Left cardiac atrium (tissue), 4 donors: Measurements from ENCODE around the gene ANO2. TPM values are rescaled to one million over a fixed set of nuclear protein-coding genes. Genes with fewer than 3 reads are reported as not detected.
A peak's percentile ranks its signal among the peaks of the same experiment; 100 is the strongest.
"Not testable (repeated sequence)": the region's sequence is repeated elsewhere in the genome, so short reads cannot be mapped to it uniquely, and the experiment has no call there.

Source experiments
- ATAC-seq, 2 donors: fragments of 200-7000 bp; cut with Tn5 transposase; one replicate each; pipeline ENCODE4 v1.9.1; 2020; ENCODE audit warnings: mild to moderate bottlenecking in 2 of 2, moderate library complexity in 2 of 2
- DNase-seq: peaks from one replicate; pipeline ENCODE4 v3.0.0-alpha.2; 2020
- intact Hi-C, 2 donors: fragments of 100-400 bp; cut with DNase I; formaldehyde crosslinking; loops; one replicate each; pipeline versions ENCODE4 v1.14.1 to v1.15.1; 2022 to 2023
- total RNA-seq, 2 donors: library from RNA; stranded (reverse); fragmentation: NEBNext Ultra II Directional; extraction: Animal tissue kit (Norgen Biotek cat#: 25700); gene quantifications; one replicate each; pipeline ENCODE4 v1.2.1, GENCODE V29; 2021
- donor health status: DM: no; HTN: yes; CAD: no.
- donor health status: DM: no; HTN: yes; CAD: no; lungs with severe emphysema.
- donor health status: DM: yes; HTN: yes; CAD: no.
- donor health status: Dilated cardiomyopathy.

The ANO2 gene
- total RNA-seq, 2 donors from 2014 or later = 11.5 to 23.4 TPM

DNA sequence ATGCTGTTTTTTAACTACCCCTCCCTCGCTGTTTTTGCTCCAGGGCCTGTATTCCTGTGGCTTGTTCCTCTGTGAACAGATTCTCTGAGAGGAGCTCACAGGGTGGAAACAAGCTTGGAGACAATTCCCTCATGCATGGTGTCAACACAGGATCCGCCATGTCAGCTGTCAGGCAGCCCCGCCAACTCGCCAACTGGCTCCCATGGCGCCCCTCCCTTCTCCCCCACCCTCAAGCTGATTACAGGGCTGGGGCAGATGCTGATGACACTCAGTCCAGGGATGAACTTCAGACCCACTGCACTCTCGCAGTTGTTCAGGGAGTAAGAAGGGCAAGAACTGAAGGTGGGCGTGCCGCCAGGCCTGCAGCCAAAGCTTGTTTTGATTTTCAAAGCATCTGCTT is 283.2 kb downstream of the ANO2 start:
- no peak for ATAC-seq
- intact Hi-C loops = no loop called here
- DNase-seq = no peak

DNA sequence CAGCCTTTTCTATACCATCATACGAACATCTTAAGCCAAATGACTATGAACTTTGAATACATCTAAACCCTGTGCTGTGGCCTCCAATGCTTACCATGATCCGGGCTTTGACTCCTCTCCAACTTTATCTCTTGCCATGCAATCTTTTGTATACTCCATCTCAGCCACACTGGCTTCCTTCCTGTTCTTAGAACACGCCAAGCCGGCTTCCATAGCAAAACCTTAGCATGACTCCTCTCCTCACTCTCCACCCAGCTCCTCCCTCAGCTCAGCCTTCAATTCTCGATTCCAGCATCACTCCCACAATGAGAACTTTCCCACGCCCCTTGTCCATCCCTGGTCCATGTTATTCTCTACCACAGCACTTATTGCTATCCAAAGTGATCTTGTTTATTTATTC is 284.8 kb downstream of the ANO2 start:
- intact Hi-C loops = no loop called here
- DNase-seq (no peak), ATAC-seq (no peak)

DNA sequence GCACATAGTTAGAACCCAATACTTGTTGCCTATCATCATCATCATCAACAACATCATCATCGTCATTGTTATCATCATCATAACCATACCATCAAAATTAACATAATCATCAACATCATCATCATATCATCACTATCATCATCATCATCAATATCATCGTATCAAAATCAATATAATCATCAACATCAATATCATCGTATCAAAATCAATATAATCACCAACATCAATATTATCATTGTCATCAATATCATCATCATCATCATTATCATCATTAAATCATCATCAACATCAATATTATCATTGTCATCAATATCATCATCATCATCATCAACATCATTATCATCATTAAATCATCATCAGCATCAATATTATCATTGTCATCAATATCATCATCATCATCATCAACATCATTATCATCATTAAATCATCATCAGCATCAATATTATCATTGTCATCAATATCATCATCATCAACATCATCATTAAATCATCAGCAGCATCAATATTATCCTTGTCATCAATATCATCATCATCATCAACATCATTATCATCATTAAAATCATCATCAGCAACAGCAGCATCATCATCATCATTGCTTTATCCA is 286.6 kb downstream of the ANO2 start:
- intact Hi-C loops, ATAC-seq, DNase-seq: not testable (repeated sequence)

DNA sequence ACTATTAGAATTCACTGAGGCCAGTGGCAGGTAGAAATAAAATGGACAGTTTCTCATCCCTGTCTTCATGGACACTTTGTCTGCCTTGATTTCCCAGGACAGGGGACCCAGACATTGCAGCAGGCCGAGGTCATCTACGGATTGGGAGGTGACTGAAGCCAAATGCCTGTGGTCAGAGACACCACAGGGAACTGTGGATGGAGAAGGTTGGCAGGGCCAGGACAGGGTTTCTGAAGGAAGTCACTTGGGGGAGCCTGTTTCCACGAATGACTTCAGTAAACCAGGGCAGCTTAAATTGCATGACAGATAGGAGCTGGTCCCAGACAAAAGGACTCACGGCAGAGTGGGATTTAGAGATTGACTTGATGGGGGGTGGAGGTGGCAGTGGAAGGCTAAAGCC is 288.2 kb downstream of the ANO2 start:
- DNase-seq = no peak
- intact Hi-C loops = no loop called here
- no peak for ATAC-seq

DNA sequence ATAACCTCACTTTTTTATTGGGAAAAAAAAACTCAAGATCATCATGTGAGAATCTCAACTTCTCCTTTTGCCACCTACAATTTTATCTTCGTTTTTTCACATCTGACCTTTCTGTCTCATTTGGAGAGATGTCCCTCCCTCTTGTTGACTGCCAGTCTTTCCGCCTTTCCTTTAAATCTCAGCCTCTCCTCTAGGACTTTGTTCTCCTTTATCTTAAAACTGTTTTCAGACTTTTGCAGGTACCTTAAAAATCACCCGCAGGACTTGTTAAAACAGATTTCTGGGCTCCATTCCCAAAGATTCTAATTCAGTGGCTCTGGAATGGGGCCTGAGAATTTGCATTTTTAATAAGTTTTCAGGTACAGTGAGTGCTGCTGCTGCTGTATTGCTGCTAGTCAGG is 289.9 kb downstream of the ANO2 start:
- no peak for DNase-seq
- intact Hi-C loops = no loop called here
- no peak for ATAC-seq

DNA sequence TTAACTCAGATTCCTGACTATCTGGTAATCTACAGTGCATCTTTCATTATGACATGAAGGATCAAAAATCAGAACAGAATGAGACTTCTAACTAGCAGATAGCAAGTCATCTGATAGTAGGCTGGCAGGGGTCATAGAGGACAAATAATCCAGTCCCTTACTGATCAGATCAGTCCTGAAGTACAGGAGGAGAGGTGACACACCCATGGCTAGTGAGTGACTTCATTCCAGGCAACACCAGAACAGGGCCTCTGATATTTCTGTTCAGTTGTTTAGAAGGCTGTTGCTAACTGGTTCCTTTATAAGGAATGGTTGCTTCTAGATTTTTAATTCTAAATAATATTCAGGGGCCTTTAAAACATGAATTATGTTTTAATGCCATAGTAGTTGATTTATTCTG is 291.0 kb downstream of the ANO2 start:
- intact Hi-C loops = no loop called here
- DNase-seq = no peak
- no peak for ATAC-seq

DNA sequence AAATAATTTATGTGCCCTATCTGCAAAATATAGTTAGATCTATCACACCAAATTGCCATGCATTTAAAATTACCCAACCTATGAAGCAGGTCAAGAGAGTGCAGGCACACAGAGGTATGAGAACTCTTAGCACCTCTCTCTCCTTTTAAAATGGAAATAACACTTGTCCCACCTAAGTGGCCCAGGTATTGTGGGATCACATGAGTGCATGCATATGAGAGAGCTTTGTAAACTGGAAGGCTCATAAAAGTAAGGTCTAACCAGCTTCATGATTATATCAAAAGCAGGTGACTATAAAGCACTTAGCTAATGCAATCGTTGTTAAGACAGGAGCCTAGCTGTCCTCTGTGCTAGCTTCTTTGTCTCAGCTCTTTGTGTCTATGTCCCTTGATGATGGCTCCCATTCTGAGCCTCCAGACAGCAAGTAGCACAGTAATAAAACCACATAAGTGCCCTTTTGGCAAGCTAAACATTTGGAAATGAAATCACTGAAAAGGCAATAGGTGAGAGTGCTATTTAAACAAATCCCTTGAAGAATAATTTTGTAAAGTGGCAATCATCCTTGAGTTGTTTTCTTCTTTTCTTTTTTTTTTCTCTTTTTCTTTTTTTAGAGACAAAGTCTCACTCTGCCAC is 294.1 kb downstream of the ANO2 start:
- intact Hi-C loops = no loop called here
- no peak for ATAC-seq
- DNase-seq = no peak

DNA sequence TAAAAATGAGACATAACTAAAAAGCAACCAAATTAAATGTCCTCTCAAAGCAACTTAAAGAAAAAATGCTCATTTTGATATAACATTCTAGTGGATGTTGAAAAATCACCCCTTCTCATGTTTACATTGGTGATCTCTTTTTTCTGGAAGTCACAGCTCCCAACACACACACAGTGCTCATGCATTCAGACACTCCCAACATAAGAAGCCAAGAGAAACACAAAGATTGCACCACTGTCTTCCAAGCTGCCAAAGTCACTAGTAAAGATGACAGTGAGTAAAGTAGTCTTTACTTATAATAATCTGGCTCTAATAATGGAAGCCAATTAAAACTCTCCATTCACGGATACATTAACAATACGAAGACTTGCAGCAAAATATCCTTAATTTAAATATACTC is 294.8 kb downstream of the ANO2 start:
- DNase-seq = no peak
- no peak for ATAC-seq

DNA sequence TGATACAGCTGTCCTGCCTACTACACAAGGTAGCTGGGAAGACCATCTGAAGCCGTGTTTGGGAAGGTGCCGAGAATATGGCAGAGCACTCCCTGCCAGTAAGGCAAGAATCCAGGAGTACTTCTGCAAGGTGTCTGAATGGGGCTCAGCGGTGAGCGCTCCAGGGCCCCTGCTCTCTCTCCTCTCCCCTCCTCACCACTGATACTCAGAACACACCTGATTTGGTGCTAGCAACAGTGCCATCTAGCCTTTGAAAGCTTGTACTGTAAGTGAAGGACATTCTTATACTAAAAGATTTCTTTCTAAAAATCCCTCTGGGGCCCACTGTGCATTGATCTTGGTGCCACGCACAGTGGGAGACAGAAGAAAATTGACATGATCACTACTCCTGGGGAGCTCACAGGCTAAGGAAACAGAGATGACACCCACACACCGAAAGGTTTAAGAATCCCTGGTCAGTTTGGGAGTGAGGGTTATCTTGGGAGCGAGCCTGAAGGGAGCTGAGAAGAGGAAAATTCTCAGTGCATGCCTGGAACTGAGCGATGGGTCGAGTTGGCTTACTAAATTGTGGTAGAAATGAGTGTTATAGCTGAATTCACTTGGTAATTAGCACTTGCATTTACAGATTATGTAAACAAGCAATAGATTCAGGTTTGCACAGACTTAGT is 296.2 kb downstream of the ANO2 start:
- peak in 1 of 2 donors; percentile 67 for ATAC-seq
- intact Hi-C loops = loop anchor here in 1 of 2 donors (10.0 kb wide), 1 partner anchor 214 kb away; the partner anchor contains the start of gene NTF3
- no peak for DNase-seq

More for the DNA sequence above, 294.8 kb downstream of the ANO2 start:
- intact Hi-C loops = no loop called here

DNA sequence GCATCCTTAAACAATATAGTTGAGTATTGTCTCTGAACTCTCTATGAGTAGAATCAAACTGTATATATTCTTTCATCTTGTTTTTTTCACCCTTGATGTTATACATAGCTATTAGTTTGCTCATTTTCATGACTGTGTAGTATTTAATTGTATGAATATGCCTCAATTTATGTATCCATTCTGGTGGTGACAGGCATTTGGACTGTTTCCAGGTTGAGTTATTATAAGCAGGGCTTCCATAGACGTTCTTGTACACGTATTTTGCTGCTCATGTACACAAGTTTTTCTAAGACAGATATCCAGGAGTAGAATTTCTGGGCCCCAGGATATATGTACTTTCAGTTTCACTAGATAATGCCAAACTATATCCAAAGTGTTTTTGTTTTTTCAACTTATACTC is 301.8 kb downstream of the ANO2 start:
- intact Hi-C loops = loop anchor here in 1 of 2 donors (10.0 kb wide), 1 partner anchor 208 kb away; the partner anchor contains the start of gene NTF3
- no peak for DNase-seq
- no peak for ATAC-seq

DNA sequence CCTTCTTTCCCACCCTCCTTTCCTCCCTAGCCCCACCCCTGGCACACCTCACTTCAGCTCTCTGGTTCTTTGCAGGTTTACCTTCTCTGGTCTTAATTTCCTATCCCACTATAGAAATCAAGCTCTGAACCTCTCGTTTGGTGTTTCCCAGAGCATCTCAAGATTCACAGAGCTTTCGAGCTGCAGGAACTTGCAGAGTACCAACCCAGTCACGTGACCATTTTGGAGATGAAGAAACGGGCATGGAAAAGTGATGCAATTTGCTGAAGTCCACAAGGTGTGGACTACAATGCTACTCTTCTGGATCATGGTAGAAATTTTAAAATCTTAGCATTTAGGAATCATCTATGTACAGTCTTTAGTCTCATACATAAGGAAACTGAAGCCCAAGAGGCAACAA is 307.4 kb downstream of the ANO2 start:
- intact Hi-C loops = no loop called here

DNA sequence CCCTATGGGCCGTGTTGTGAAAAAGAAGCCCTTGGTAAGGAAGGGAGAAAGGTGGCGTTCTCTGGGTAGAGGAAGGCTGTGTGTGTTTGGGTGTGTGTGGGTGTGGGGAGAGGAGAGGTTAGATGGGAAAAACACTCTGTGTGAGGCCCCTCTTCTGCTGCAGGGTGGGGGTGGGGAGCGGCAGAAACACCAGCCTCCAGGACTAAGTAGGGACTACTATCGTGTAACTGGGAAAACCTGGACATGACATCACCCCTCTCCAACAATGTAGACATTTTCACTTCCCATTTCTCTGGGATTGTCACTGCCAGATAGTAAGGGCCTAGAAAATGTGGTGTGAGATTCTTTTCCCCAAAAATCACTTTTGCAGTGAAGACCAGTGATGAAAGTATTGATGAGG is 308.2 kb downstream of the ANO2 start:
- intact Hi-C loops = no loop called here
- no peak for DNase-seq
- ATAC-seq = no peak

More for the DNA sequence above, 307.4 kb downstream of the ANO2 start:
- ATAC-seq (no peak), DNase-seq (no peak)

DNA sequence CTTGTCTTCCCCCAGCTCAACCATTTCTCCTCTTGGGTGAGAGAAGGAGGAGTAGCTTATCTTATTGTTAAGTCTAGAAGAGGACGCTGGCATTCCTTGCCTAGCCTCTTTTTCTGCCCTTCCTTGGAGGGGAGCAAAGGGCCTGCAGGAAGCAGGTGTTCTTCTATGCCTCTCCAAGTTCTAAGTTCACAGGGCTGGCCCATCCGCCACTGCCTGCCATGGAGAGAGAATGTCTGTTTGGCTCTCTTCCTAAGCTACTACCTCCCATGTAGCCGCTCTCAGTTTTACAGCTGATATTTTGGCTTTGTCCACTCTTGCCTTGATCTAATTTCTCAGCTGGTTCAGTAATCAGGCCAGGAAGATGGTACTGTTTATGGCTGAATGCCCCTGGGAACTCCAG is 312.0 kb downstream of the ANO2 start:
- ATAC-seq (no peak), DNase-seq (no peak)
- intact Hi-C loops = no loop called here

DNA sequence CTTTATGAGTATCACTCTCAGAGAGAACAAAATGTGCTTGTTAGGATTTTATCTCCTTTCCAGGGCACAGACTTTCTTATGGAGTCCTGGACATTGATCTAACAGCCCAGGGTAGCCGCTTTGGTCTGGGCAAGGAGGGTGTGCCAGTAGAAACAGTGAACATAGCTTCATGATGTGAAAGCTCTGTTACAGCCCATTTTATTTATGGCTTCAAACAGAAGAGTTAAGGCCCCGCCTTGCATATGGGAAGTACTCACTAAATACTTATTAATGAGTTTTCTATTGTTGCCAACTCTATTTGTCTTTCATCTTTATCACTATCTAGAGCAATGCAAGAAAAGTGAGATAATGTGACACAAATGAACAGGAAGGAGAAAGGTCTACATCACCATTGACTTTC is 312.6 kb downstream of the ANO2 start:
- ATAC-seq = no peak
- intact Hi-C loops = no loop called here
- DNase-seq = no peak

DNA sequence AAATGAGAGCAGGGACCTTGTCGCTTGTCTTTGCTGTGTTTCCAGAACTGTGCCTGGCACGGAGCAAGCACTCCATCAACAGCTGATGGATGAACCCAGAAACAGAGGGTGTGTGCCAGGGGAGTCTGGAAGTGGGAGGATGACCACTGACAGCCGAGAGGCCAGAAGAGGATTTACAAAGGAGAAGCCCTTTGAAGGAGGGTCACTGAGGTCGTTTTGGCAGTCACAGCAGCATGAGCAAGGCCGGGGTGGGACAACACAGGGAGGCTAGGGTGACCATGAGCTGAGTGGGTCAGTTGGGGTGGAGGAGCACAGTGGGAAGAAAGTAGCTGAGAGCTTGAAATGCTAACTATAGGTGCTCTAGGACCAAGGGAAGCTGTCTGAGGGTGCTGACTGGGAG is 313.6 kb downstream of the ANO2 start:
- intact Hi-C loops = no loop called here
- no peak for ATAC-seq
- no peak for DNase-seq

DNA sequence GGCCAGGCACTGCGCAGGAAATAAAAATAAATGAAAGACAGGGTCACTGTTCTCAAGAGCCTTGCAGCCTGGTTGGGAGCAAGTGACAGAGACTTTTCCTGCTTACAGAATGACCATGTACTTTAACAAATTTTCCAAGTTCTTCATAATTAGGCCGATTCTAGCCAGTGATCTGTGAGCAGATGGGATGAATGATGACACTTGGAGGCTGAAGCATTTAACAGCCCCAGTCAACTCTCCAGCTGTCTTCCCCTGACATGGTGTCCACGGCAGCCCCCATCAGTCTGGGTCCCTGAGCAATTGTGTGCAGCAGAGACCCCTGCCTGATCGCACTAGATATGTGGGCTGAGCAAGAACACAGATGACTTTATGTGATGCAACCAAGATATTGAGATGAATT is 314.3 kb downstream of the ANO2 start:
- intact Hi-C loops = no loop called here
- ATAC-seq (no peak), DNase-seq (no peak)

DNA sequence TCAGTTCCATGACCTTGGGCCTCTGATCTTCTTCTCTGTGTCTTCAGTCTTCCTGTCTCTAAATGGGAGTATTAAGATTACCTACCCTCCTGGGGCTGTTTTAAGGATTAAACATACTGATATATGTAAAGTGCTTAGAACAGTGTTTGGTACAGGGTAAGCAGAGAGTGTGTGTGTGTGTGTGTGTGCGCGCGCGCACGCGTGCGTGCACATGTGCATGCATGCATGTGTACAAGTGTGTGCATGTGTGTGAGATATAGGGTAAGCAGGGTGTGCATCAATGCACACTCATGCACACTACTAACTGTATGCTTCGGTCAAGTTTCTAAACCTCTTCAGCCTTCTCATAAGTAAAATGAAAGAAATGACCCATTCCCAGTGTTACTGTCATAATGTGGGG is 316.6 kb downstream of the ANO2 start:
- DNase-seq = no peak
- intact Hi-C loops = no loop called here
- ATAC-seq = no peak

DNA sequence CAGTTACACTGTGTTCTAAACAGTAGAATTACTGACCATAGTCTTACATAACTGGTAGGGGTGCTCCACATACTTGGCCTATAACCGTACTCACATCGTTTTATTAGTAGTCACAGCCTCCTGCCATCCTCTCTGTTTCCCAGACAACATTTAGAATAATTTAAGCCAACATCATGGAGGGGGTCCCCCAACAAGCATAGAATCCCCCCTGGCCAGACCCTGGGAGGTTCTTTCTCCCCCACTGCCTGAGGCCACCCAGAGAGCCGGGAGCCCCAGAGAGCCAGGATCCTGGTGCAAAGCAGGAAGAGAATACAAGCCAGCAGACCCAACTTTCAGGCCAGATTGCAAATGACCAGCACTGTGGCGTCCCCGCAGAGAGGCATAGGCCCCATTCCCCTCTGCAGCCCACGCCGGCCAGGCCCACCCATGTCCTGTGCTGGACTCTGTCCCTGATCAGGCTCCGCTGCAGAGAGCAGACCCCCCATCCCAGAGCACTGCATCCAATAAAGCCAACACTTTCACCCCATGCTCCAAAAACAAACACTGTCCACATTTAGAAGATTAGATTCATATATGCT is 317.9 kb downstream of the ANO2 start:
- intact Hi-C loops = no loop called here
- ATAC-seq (no peak), DNase-seq (no peak)

DNA sequence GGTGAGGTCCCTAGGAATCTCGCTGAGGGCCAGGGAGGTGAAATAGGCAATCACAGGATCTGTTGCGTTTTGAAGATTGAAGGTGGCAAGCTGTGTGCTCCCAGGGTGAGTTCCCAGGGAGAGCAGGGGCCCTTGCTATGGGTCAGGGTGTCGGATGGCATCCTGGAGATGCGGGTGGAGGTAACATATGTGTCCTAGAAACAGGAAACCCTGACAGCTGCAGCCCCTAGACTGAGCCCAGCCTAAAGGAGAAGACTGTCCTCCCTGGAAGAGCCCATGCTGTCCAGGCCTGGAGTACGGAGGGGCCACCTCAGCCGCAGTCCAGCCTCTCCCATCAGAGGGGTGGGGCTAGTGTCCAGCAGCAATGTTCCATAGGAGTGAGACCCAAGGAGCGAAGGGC is 318.9 kb downstream of the ANO2 start:
- DNase-seq (no peak), ATAC-seq (no peak)
- intact Hi-C loops = no loop called here

DNA sequence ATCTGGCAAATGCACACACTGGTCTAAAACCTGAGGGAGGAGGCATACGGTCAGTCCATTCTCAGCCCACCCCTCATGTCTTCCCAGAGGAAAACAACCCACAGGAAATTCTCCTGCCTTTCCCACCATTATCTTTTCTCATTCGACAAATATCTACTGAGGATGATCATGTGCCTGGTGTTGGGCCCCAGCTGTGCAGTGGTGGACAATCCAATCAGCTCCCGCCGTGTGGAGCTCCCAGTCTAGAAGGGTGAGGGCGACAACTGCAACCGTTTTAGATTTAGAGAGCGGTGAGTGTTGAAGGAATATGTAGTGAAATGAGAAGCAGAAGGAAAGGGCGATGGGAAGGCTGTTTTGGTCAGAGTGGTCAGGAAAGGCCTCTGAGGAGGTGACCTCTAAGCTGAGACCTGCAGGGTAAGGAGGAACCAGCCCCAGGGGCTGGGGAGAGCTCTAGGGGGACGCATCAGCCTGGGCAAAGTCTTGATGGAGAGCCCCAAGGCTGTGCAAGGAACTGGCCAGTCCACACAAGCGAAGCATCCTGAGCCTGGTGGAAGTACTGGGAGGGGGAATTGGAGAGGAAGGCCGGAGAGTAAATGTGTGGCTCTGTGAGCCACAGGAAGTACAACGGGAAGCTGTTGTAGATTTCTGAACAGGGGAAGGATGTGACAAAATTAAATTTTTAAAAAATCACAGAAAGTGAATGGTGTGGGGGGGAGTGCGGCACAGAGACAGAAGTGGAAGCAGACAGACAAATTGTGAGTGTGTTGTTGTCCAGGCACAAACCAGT is 320.4 kb downstream of the ANO2 start:
- intact Hi-C loops = no loop called here
- DNase-seq = no peak
- peak in 1 of 2 donors; percentile 27 for ATAC-seq
